DMS 273 treated with DMSO at 0.1 percent for 48 hours (cell line): ENCODE data around the gene MPND.

Source experiments
- DNase-seq: peaks from one replicate; lab custom pipeline; 2025; lab: John Stamatoyannopoulos, UW

Gene MPND

GRCh38 chr19:4403005-4403761, 59.8 kb downstream of the MPND start:
- no peak for DNase-seq

- DNase-seq: no peak
Observed at GRCh38 chr19:4405977-4406376, 62.6 kb downstream of the MPND start.

- no peak for DNase-seq
Observed at GRCh38 chr19:4406626-4407025, 63.3 kb downstream of the MPND start.

DNA sequence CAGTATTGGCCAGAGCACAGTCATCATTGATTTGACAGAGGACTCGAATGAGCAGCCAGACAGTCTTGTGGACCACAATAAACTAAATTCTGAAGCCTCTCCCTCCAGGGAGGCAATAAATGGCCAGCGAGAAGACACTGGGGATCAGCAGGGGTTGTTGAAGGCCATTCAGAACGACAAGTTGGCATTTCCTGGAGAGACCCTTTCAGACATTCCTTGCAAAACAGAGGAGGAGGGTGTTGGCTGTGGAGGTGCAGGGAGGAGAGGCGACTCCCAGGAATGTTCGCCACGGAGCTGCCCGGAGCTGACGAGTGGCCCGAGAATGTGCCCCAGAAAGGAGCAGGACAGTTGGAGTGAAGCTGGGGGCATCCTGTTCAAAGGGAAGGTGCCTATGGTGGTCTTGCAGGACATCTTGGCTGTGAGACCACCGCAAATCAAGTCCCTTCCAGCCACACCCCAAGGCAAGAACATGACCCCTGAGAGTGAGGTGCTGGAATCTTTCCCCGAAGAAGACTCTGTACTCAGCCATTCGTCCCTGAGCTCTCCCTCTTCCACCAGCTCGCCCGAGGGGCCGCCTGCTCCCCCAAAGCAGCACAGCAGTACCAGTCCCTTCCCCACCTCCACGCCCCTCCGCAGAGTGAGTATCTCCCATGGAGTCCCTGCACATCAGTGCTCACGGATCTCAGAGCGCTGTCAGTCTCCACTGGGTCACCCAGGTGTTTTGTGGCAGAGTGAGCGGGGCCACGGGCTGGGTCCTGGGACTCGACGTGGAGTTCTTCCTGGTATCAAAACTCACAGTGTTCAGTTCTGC, 66.0 kb downstream of the MPND start:
- no peak for DNase-seq
